ENCODE measurements around the gene INSR. TPM values are rescaled to one million over a fixed set of nuclear protein-coding genes. Genes with fewer than 3 reads are reported as not detected.

INSR gene
- total and polyA plus RNA-seq, 10 of the 15 experiments (the other 5 are each of a cell fraction or from before 2014, with no cell fraction given) = 4.2 to 34.9 (median 13.6) TPM

GRCh38 chr19:7069042-7069903 lies 224.9 kb downstream of the INSR start, which contains the start of gene ZNF557 (continued):
- TF ChIP-seq E2F8 (IDR thresholded peaks at IDR 0.05; ENCODE audit: low read depth, partially characterized antibody) (peak; percentile 85), CREM (IDR thresholded peaks at IDR 0.05; ENCODE audit: low read depth) (peak; percentile 11; the same call in 1 of the 2 replicates), EZH2 (IDR thresholded peaks at IDR 0.05; ENCODE audit: borderline replicate concordance, control insufficient read depth, low read depth, low read length) (no peak), PML (IDR thresholded peaks at IDR 0.05; ENCODE audit: low read length) (peak; percentile 91), ZNF207 (IDR thresholded peaks at IDR 0.05; ENCODE audit: borderline replicate concordance) (peak; percentile 82; the same call in 1 of the 2 replicates), NRF1 (conservative IDR thresholded peaks at IDR 0.05; ENCODE audit: low read depth, low read length) (no peak), PBX3 (IDR thresholded peaks at IDR 0.05; ENCODE audit: insufficient replicate concordance, low read depth, low read length) (peak; percentile 56), MAX (IDR thresholded peaks at IDR 0.05; ENCODE audit: low read depth, low read length) (peak; percentile 64), TCF12 (IDR thresholded peaks at IDR 0.05; ENCODE audit: low read depth, low read length) (peak; percentile 12; the same call in 1 of the 2 replicates), BACH1 (IDR thresholded peaks at IDR 0.05; ENCODE audit: borderline replicate concordance) (0 out of 2 replicates have a peak, but pooled peaks have one; percentile 15), CBX5 (IDR thresholded peaks at IDR 0.05; ENCODE audit: low read depth) (no peak), ZSCAN29 (IDR thresholded peaks at IDR 0.05) (no peak), KDM1A (IDR thresholded peaks at IDR 0.05; ENCODE audit: borderline replicate concordance) (no peak), SP1 (IDR thresholded peaks at IDR 0.05; ENCODE audit: low read depth, low read length) (peak; percentile 42), NR2F1 (conservative IDR thresholded peaks at IDR 0.05) (no peak), TCF7 (IDR thresholded peaks at IDR 0.05; ENCODE audit: borderline replicate concordance) (no peak), TCF3 (IDR thresholded peaks at IDR 0.05; ENCODE audit: borderline replicate concordance, insufficient read depth, low read depth, low read length) (no peak), REST (IDR thresholded peaks at IDR 0.05; ENCODE audit: low read depth, low read length) (no peak), POU2F2 (IDR thresholded peaks at IDR 0.05; ENCODE audit: borderline replicate concordance, low read depth, low read length) (no peak), CEBPB (IDR thresholded peaks at IDR 0.05; ENCODE audit: borderline replicate concordance in 1 of 2, low read depth in 2 of 2, low read length in 2 of 2) (no peak), NR2C1 (IDR thresholded peaks at IDR 0.05) (peak; percentile 55), ZNF384 (IDR thresholded peaks at IDR 0.05; ENCODE audit: borderline replicate concordance, low read depth, low read length) (peak; percentile 10; the same call in 1 of the 2 replicates), CREB1 (IDR thresholded peaks at IDR 0.05; ENCODE audit: low read depth) (0 out of 2 replicates have a peak, but pooled peaks have one; percentile 38)

Data from GM12878 (cell line).